ENCODE measurements around the gene ACER2. TPM values are rescaled to one million over a fixed set of nuclear protein-coding genes. Genes with fewer than 3 reads are reported as not detected.
A peak's percentile ranks its signal among the peaks of the same experiment; 100 is the strongest.

ACER2 gene
- total RNA-seq, 1 experiment from 2014 or later: 9.6 TPM

DNA sequence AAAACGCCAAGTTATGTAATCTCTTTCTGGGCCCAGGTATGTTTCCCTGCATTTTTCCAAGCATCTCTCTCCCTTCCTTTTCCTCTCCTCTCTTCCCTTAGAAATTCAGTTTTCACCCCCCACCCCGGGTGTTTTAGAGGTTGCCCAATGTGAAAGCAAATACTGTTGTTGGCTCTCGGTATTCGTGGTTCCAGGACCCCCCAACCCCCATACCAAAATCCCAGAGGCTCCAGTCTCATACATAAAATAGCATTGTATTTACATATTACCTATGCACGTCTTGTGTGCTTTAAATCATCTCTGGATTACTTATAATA lies 48.8 kb downstream of the ACER2 start:
- Histone ChIP-seq H3K14ac (ENCODE audit: insufficient read depth, low read length) (no peak overlapping the region), H3K4me2 (ENCODE audit: insufficient read depth, insufficient read length, low read length) (no peak overlapping the region), H3K27me3 (ENCODE audit: insufficient read depth, low read length) (no peaks in the 10 kb centered on the region), H4K20me1 (ENCODE audit: control insufficient read depth, insufficient read depth, insufficient read length) (no peaks in the 10 kb centered on the region), H3K18ac (ENCODE audit: insufficient read length, low read depth, low read length) (no peak overlapping the region), H2BK120ac (ENCODE audit: low read depth, low read length, poor library complexity, severe bottlenecking) (no peak overlapping the region), H3K4ac (ENCODE audit: low read depth, low read length) (no peak overlapping the region), H4K8ac (replicated peaks; ENCODE audit: insufficient read length, low read depth, low read length) (no peak overlapping the region), H3K9me3 (ENCODE audit: control insufficient read depth, low read depth, low read length) (no peaks in the 10 kb centered on the region), H2AK5ac (ENCODE audit: insufficient read length, low read length) (no peak overlapping the region), H3K23ac (ENCODE audit: insufficient read length, low read depth, low read length) (no peak overlapping the region), H3K56ac (ENCODE audit: insufficient read length, low read depth, low read length) (no peak overlapping the region), H2BK5ac (ENCODE audit: insufficient read length, low read length) (no peak overlapping the region), H3K4me1 (ENCODE audit: insufficient read depth, low read length) (no peaks in the 10 kb centered on the region), H4K5ac (ENCODE audit: insufficient read length, low read depth, low read length) (no peak overlapping the region), H3K9ac (ENCODE audit: extremely low read depth, insufficient read length, low read length) (no peak overlapping the region), H3K79me2 (ENCODE audit: insufficient read depth, low read length) (no peaks in the 10 kb centered on the region), H2BK12ac (ENCODE audit: insufficient read length, low read depth, low read length) (no peak overlapping the region), H3K27ac (ENCODE audit: insufficient read length, low read depth, low read length) (no peak overlapping the region), H3K23me2 (ENCODE audit: insufficient read length, low read depth, low read length, poor library complexity, severe bottlenecking) (no peaks in the 10 kb centered on the region), H2BK15ac (ENCODE audit: low read depth, low read length) (no peak overlapping the region), H4K91ac (ENCODE audit: insufficient read length, low read depth, low read length) (no peak overlapping the region), H3K79me1 (ENCODE audit: insufficient read depth, low read depth, low read length, poor library complexity, severe bottlenecking) (no peaks in the 10 kb centered on the region), H2AFZ (ENCODE audit: low read length) (no peak overlapping the region), H3T11ph (ENCODE audit: low read length) (no peak overlapping the region), H2BK20ac (ENCODE audit: low read depth, low read length, poor library complexity, severe bottlenecking) (no peak overlapping the region)
- WGBS (ENCODE audit: extremely low coverage, insufficient read length, low lambda C conversion rate): no CpG with 5 or more reads among the region's 5 CpGs
- no peaks in the 10 kb centered on the region for H3K27me3 Mint-ChIP-seq (ENCODE audit: low read depth)
- TF ChIP-seq, protein P1, sequence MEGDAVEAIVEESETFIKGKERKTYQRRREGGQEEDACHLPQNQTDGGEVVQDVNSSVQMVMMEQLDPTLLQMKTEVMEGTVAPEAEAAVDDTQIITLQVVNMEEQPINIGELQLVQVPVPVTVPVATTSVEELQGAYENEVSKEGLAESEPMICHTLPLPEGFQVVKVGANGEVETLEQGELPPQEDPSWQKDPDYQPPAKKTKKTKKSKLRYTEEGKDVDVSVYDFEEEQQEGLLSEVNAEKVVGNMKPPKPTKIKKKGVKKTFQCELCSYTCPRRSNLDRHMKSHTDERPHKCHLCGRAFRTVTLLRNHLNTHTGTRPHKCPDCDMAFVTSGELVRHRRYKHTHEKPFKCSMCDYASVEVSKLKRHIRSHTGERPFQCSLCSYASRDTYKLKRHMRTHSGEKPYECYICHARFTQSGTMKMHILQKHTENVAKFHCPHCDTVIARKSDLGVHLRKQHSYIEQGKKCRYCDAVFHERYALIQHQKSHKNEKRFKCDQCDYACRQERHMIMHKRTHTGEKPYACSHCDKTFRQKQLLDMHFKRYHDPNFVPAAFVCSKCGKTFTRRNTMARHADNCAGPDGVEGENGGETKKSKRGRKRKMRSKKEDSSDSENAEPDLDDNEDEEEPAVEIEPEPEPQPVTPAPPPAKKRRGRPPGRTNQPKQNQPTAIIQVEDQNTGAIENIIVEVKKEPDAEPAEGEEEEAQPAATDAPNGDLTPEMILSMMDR (conservative IDR thresholded peaks at IDR 0.05): no peak
- H3K36me3 Mint-ChIP-seq (ENCODE audit: insufficient read depth in 1 of 3, low read depth in 3 of 3): no peaks in the 10 kb centered on the region
- no peak for DNase-seq
- H3K4me1 Mint-ChIP-seq: peaks cover 21 to 35% of the 10 kb centered on the region in 2 experiments
- H3K4me3 Mint-ChIP-seq: peak overlapping the region in 1 of 2 experiments; percentile 51; a peak in 1 of 5 replicates
- H3K9me3 Mint-ChIP-seq: no peaks in the 10 kb centered on the region
- H3K27ac Mint-ChIP-seq: peak overlapping the region in 1 of 3 experiments; percentile 92; a peak in 1 of 7 replicates

All from H9 (cell line).